Suppressor macrophage treated with lipopolysaccharide for 4 hours (primary cell): Measurements from ENCODE around the gene DNER.
A peak's percentile ranks its signal among the peaks of the same experiment; 100 is the strongest.

Experiments
- DNase-seq: peaks from one replicate; pipeline ENCODE4 v3.0.0-alpha.2; 2020

Gene DNER

DNA sequence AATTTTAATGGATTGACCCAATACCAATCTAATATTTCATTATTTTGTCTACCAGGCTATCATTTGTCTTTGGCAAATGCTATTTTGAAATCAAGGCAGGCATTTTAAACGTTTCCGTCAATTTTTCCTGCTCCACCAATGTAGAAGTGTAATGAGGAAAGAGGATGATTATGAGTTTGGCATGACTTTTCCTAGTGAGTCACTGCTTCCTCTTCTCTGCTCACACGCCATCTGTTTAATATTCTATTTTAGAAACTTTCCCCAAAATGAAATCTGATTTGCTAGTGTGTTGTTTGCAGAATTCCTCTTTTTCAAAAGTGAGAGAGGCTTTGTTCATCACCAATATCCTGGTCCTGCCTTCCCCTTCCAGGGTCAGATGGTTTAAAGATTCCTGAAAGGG is 400.8 kb downstream of the DNER start:
- peak; percentile 89 for DNase-seq
